ENCODE data around the gene ABCF2.

- TF ChIP-seq EZH2phosphoT487 (IDR thresholded peaks at IDR 0.05; ENCODE audit: borderline replicate concordance), result no peak
- TF ChIP-seq SP1 (IDR thresholded peaks at IDR 0.05; ENCODE audit: low read depth), result no peak
- TF ChIP-seq CEBPB (IDR thresholded peaks at IDR 0.05; ENCODE audit: low read depth), result no peak
- no peak for TF ChIP-seq CTCF (IDR thresholded peaks at IDR 0.05 in 2 of 3, conservative IDR thresholded peaks at IDR 0.05 in 1 of 3; ENCODE audit: borderline replicate concordance in 1 of 3, insufficient read depth in 1 of 3, low read depth in 2 of 3, low read length in 2 of 3)
- TF ChIP-seq FOSL1 (IDR thresholded peaks at IDR 0.05; ENCODE audit: low read depth), result no peak
- no peak for TF ChIP-seq POLR2AphosphoS5 (IDR thresholded peaks at IDR 0.05; ENCODE audit: low read depth, low read length)
- no peak for TF ChIP-seq MAX (IDR thresholded peaks at IDR 0.05)
- no peak for TF ChIP-seq YY1 (IDR thresholded peaks at IDR 0.05; ENCODE audit: extremely low read depth, insufficient replicate concordance, low read depth, low read length)
- no peak for TF ChIP-seq JUND (IDR thresholded peaks at IDR 0.05)
- no peak for TF ChIP-seq POLR2A (IDR thresholded peaks at IDR 0.05; ENCODE audit: borderline replicate concordance, extremely low read depth, insufficient read depth, insufficient read length)
- no peak for TF ChIP-seq REST (IDR thresholded peaks at IDR 0.05; ENCODE audit: low read depth)
- TF ChIP-seq SRF (IDR thresholded peaks at IDR 0.05; ENCODE audit: low read depth), result no peak
- no peak for TF ChIP-seq ZBTB33 (IDR thresholded peaks at IDR 0.05; ENCODE audit: extremely low read depth, insufficient replicate concordance, low read length)
- no peak for TF ChIP-seq SIN3A (IDR thresholded peaks at IDR 0.05; ENCODE audit: low read depth)
Observed at GRCh38 chr7:151241755-151242096, 14.7 kb upstream of the ABCF2 start.
